IPS DF 6.9 (cell line): ENCODE data around the gene MRPL36.

ENCODE experiments used
- DNase-seq: peaks from one replicate; pipeline ENCODE4 v3.0.0-alpha.2; 2013; ENCODE audit warnings: low read depth, low spot score
- H3K27ac ChIP-seq: one replicate; pipeline ENCODE4 v1.5.1; 2013; ENCODE audit warnings: low read length, control low read depth
- H3K27me3 ChIP-seq: 2 replicates; pipeline ENCODE4 v1.6.1; 2013; ENCODE audit warnings: mild to moderate bottlenecking, low read length; ENCODE audit not compliant: control insufficient read depth, insufficient read depth
- H3K36me3 ChIP-seq: 2 replicates; pipeline ENCODE4 v1.6.1; 2013; ENCODE audit warnings: low read length; ENCODE audit not compliant: control insufficient read depth, insufficient read depth
- H3K4me1 ChIP-seq: 2 replicates; pipeline ENCODE4 v1.6.1; 2013; ENCODE audit warnings: low read length; ENCODE audit not compliant: control insufficient read depth, insufficient read depth
- H3K4me3 ChIP-seq: 2 replicates; pipeline ENCODE4 v1.5.1; 2013; ENCODE audit warnings: mild to moderate bottlenecking, low read length
- H3K9me3 ChIP-seq: 2 replicates; pipeline ENCODE4 v1.6.1; 2013; ENCODE audit warnings: low read length, inconsistent platforms; ENCODE audit not compliant: control insufficient read depth, insufficient read depth
- WGBS: extraction: QIAGEN DNeasy Blood & Tissue Kit; methylation state at CpG from one replicate; pipeline ENCODE4 v1.1.7; 2013; ENCODE audit warnings: mixed read lengths, missing lambda C conversion rate; ENCODE audit not compliant: insufficient read length, insufficient coverage; 5-methylcytosine and 5-hydroxymethylcytosine counted together

The MRPL36 gene

GRCh38 chr5:1763960-1764605 is 35.6 kb downstream of the MRPL36 start:
- no peak overlapping the region for H3K4me3 ChIP-seq
- no peaks in the 10 kb centered on the region; the same call in 1 of the 2 replicates for H3K4me1 ChIP-seq
- DNase-seq: no peak
- H3K27ac ChIP-seq: no peak overlapping the region
- no peaks in the 10 kb centered on the region for H3K36me3 ChIP-seq
- WGBS: no CpG with 5 or more reads among the region's 32 CpGs
- H3K27me3 ChIP-seq: no peaks in the 10 kb centered on the region
- H3K9me3 ChIP-seq: no peaks in the 10 kb centered on the region

GRCh38 chr5:1763548-1763911 is 36.1 kb downstream of the MRPL36 start:
- H3K27me3 ChIP-seq: no peaks in the 10 kb centered on the region
- H3K27ac ChIP-seq: no peak overlapping the region
- DNase-seq: peak; percentile 18
- H3K4me1 ChIP-seq: no peaks in the 10 kb centered on the region; the same call in 1 of the 2 replicates
- H3K4me3 ChIP-seq: no peak overlapping the region
- no peaks in the 10 kb centered on the region for H3K36me3 ChIP-seq
- WGBS: no CpG with 5 or more reads among the region's 15 CpGs
- no peaks in the 10 kb centered on the region for H3K9me3 ChIP-seq

GRCh38 chr5:1762883-1763547 is 36.6 kb downstream of the MRPL36 start:
- Histone ChIP-seq H3K9me3 (no peaks in the 10 kb centered on the region), H3K4me1 (no peaks in the 10 kb centered on the region; the same call in 1 of the 2 replicates), H3K36me3 (no peaks in the 10 kb centered on the region), H3K27ac (no peak overlapping the region), H3K27me3 (no peaks in the 10 kb centered on the region), H3K4me3 (no peak overlapping the region)
- no CpG with 5 or more reads among the region's 13 CpGs for WGBS
- no peak for DNase-seq

- no peak for DNase-seq
- no CpG with 5 or more reads among the region's 25 CpGs for WGBS
- no peak overlapping the region for H3K4me3 ChIP-seq
- no peaks in the 10 kb centered on the region for H3K36me3 ChIP-seq
- H3K27me3 ChIP-seq: no peaks in the 10 kb centered on the region
- H3K27ac ChIP-seq: no peak overlapping the region
- no peaks in the 10 kb centered on the region for H3K9me3 ChIP-seq
- H3K4me1 ChIP-seq: no peaks in the 10 kb centered on the region; the same call in 1 of the 2 replicates
These were observed 37.3 kb downstream of the MRPL36 start for GRCh38 chr5:1762121-1762882.

GRCh38 chr5:1761453-1761755 is 38.2 kb downstream of the MRPL36 start:
- WGBS: no CpG with 5 or more reads among the region's 11 CpGs
- no peaks in the 10 kb centered on the region; the same call in 1 of the 2 replicates for H3K9me3 ChIP-seq
- no peak for DNase-seq
- H3K27ac ChIP-seq: no peak overlapping the region
- H3K4me3 ChIP-seq: no peak overlapping the region
- H3K4me1 ChIP-seq: no peaks in the 10 kb centered on the region; the same call in 1 of the 2 replicates
- H3K36me3 ChIP-seq: no peaks in the 10 kb centered on the region
- no peaks in the 10 kb centered on the region for H3K27me3 ChIP-seq

GRCh38 chr5:1760656-1761452 is 38.8 kb downstream of the MRPL36 start:
- Histone ChIP-seq H3K4me1 (no peaks in the 10 kb centered on the region; the same call in 1 of the 2 replicates), H3K27ac (no peak overlapping the region), H3K9me3 (no peaks in the 10 kb centered on the region; the same call in 1 of the 2 replicates), H3K36me3 (no peaks in the 10 kb centered on the region), H3K4me3 (no peak overlapping the region), H3K27me3 (no peaks in the 10 kb centered on the region)
- DNase-seq: no peak
- WGBS: no CpG with 5 or more reads among the region's 28 CpGs

- no peaks in the 10 kb centered on the region for H3K27me3 ChIP-seq
- no peak for DNase-seq
These were observed 39.4 kb downstream of the MRPL36 start for GRCh38 chr5:1760231-1760630.

GRCh38 chr5:1759378-1759970 is 40.2 kb downstream of the MRPL36 start:
- Histone ChIP-seq H3K36me3 (no peaks in the 10 kb centered on the region), H3K4me3 (no peak overlapping the region), H3K4me1 (no peaks in the 10 kb centered on the region; the same call in 1 of the 2 replicates), H3K27ac (no peak overlapping the region), H3K9me3 (no peaks in the 10 kb centered on the region; the same call in 1 of the 2 replicates), H3K27me3 (no peaks in the 10 kb centered on the region)
- no peak for DNase-seq
- no CpG with 5 or more reads among the region's 13 CpGs for WGBS

More at GRCh38 chr5:1760231-1760630, 39.4 kb downstream of the MRPL36 start:
- Histone ChIP-seq H3K27ac (no peak overlapping the region), H3K9me3 (no peaks in the 10 kb centered on the region; the same call in 1 of the 2 replicates), H3K36me3 (no peaks in the 10 kb centered on the region), H3K4me1 (no peaks in the 10 kb centered on the region; the same call in 1 of the 2 replicates), H3K4me3 (no peak overlapping the region)
- WGBS: no CpG with 5 or more reads among the region's 4 CpGs

GRCh38 chr5:1758574-1758973 is 41.1 kb downstream of the MRPL36 start:
- H3K27ac ChIP-seq: no peak overlapping the region
- WGBS: no CpG with 5 or more reads among the region's 3 CpGs
- H3K36me3 ChIP-seq: no peaks in the 10 kb centered on the region
- no peaks in the 10 kb centered on the region; the same call in 1 of the 2 replicates for H3K9me3 ChIP-seq
- no peak overlapping the region for H3K4me3 ChIP-seq
- H3K4me1 ChIP-seq: no peaks in the 10 kb centered on the region; the same call in 1 of the 2 replicates
- no peak for DNase-seq
- no peaks in the 10 kb centered on the region for H3K27me3 ChIP-seq
